ENCODE measurements around the gene CD37.
A peak's percentile ranks its signal among the peaks of the same experiment; 100 is the strongest.
"Not testable (repeated sequence)": the region's sequence is repeated elsewhere in the genome, so short reads cannot be mapped to it uniquely, and the experiment has no call there.

Gene CD37

GRCh38 chr19:49348305-49349189, 13.3 kb downstream of the CD37 start:
- DNase-seq = no peak

GRCh38 chr19:49349567-49349966, 14.4 kb downstream of the CD37 start:
- no peak for DNase-seq

- no peak for DNase-seq
Measured at GRCh38 chr19:49355909-49356353, 20.7 kb downstream of the CD37 start.

GRCh38 chr19:49356382-49356781, 21.2 kb downstream of the CD37 start:
- DNase-seq = no peak

- DNase-seq = no peak
Measured at GRCh38 chr19:49357186-49357585, 22.0 kb downstream of the CD37 start.

- no peak for DNase-seq
Measured at GRCh38 chr19:49359851-49360820, 24.9 kb downstream of the CD37 start.

GRCh38 chr19:49361438-49362047, 26.3 kb downstream of the CD37 start:
- DNase-seq = peak; percentile 57

- peak; percentile 47 for DNase-seq
Measured at GRCh38 chr19:49362048-49362928, 27.1 kb downstream of the CD37 start, which contains the start of gene TEAD2. TEAD2 (minus strand) TSS chr19:49362416; CDS start chr19:49360075, 2,341 bp downstream.

- no peak for DNase-seq
Measured at GRCh38 chr19:49362929-49363267, 27.7 kb downstream of the CD37 start.

GRCh38 chr19:49363268-49364082, 28.3 kb downstream of the CD37 start, which contains the start of gene DKKL1:
DKKL1 (plus strand) TSS chr19:49363877; CDS start chr19:49363999, 122 bp downstream.
- peak; percentile 98 for DNase-seq

GRCh38 chr19:49364083-49364737, 29.0 kb downstream of the CD37 start:
- no peak for DNase-seq

- DNase-seq = no peak
Measured at GRCh38 chr19:49366110-49366509, 30.9 kb downstream of the CD37 start.

GRCh38 chr19:49368711-49369358, 33.6 kb downstream of the CD37 start:
- no peak for DNase-seq

GRCh38 chr19:49371184-49371583, 36.0 kb downstream of the CD37 start:
- DNase-seq = no peak

- not testable (repeated sequence) for DNase-seq
Measured at GRCh38 chr19:49373174-49373573, 38.0 kb downstream of the CD37 start.

GRCh38 chr19:49374665-49375434, 39.6 kb downstream of the CD37 start:
- no peak for DNase-seq

GRCh38 chr19:49378512-49378911, 43.3 kb downstream of the CD37 start:
- DNase-seq = no peak

GRCh38 chr19:49380391-49380790, 45.2 kb downstream of the CD37 start:
- no peak for DNase-seq

GRCh38 chr19:49382639-49383038, 47.4 kb downstream of the CD37 start:
- no peak for DNase-seq

Data from HCEC 1CT (cell line).